Hepatocyte (in vitro differentiated cells): ENCODE data around the gene HS3ST5. TPM values are rescaled to one million over a fixed set of nuclear protein-coding genes. Genes with fewer than 3 reads are reported as not detected.

ENCODE experiments used
- DNase-seq: peaks from one replicate; pipeline ENCODE4 v3.0.0-alpha.2; 2016; ENCODE audit warnings: low spot score
- H2AFZ ChIP-seq: fragments of 200-600 bp; sonication (generic); 2 replicates; pipeline ENCODE4 v1.6.0; 2016; ENCODE audit warnings: antibody characterized with exemption, mild to moderate bottlenecking
- H3K27ac ChIP-seq: fragments of 200-600 bp; sonication (generic); 2 replicates; pipeline ENCODE4 v1.5.1; 2016; ENCODE audit warnings: mild to moderate bottlenecking
- H3K27me3 ChIP-seq: fragments of 200-600 bp; sonication (generic); 2 replicates; pipeline ENCODE4 v1.6.1; 2016
- H3K36me3 ChIP-seq: fragments of 200-600 bp; sonication (generic); replicated peaks from 2 replicates; pipeline ENCODE4 v1.5.1; 2016; ENCODE audit warnings: low read depth; ENCODE audit not compliant: insufficient read depth
- H3K4me1 ChIP-seq: fragments of 200-600 bp; sonication (generic); 2 replicates; pipeline ENCODE4 v1.5.1; 2016; ENCODE audit warnings: mild to moderate bottlenecking, moderate library complexity; ENCODE audit not compliant: insufficient read depth
- H3K4me2 ChIP-seq: fragments of 200-600 bp; sonication (generic); 2 replicates; pipeline ENCODE4 v1.6.0; 2016
- H3K4me3 ChIP-seq: fragments of 200-600 bp; sonication (generic); 2 replicates; pipeline ENCODE4 v1.5.1; 2016; ENCODE audit warnings: mild to moderate bottlenecking
- H3K79me2 ChIP-seq: fragments of 200-600 bp; sonication (generic); 2 replicates; pipeline ENCODE4 v1.6.0; 2017; ENCODE audit warnings: mild to moderate bottlenecking
- H3K9me2 ChIP-seq: fragments of 200-600 bp; sonication (generic); replicated peaks from 2 replicates; pipeline ENCODE4 v1.6.0; 2017; ENCODE audit warnings: mild to moderate bottlenecking; ENCODE audit not compliant: insufficient read depth
- H3K9me3 ChIP-seq: fragments of 200-600 bp; sonication (generic); 2 replicates; pipeline ENCODE4 v1.5.1; 2016; ENCODE audit warnings: low read depth, mild to moderate bottlenecking
- H4K20me1 ChIP-seq: fragments of 200-600 bp; sonication (generic); 2 replicates; pipeline ENCODE4 v1.6.0; 2016; ENCODE audit warnings: mild to moderate bottlenecking; ENCODE audit not compliant: insufficient read depth, poor library complexity, severe bottlenecking
- CTCF ChIP-seq: fragments of 200-600 bp; sonication (generic); IDR thresholded peaks from 2 replicates; pipeline ENCODE4 v1.5.1; 2016; ENCODE audit warnings: antibody characterized with exemption, mild to moderate bottlenecking; ENCODE audit not compliant: poor library complexity
- EZH2 ChIP-seq: fragments of 200-600 bp; sonication (generic); IDR thresholded peaks from 2 replicates; pipeline ENCODE4 v1.6.1; 2016; ENCODE audit warnings: antibody characterized with exemption, mild to moderate bottlenecking, borderline replicate concordance
- EZH2phosphoT487 ChIP-seq: fragments of 200-600 bp; sonication (generic); IDR thresholded peaks from one replicate; pipeline ENCODE4 v1.6.1; 2018; ENCODE audit warnings: antibody characterized with exemption, mild to moderate bottlenecking, low read depth, moderate library complexity; ENCODE audit not compliant: unreplicated experiment, severe bottlenecking
- WGBS: methylation state at CpG from one replicate; pipeline ENCODE4 v1.1.6; 2016; ENCODE audit warnings: low lambda C conversion rate; ENCODE audit errors: missing lambda C conversion rate; 5-methylcytosine and 5-hydroxymethylcytosine counted together
- polyA plus RNA-seq: library from polyadenylated mRNA; unstranded; fragments of >200 nt; fragmentation: Nextera tagmentation; extraction: Ambion mirVana; gene quantifications from 2 replicates; pipeline ENCODE4 v1.2.1, GENCODE V29; 2016
- total RNA-seq: library from RNA; depleted of rRNA; stranded (reverse); fragments of >200 nt; gene quantifications from 2 replicates; pipeline ENCODE4 v1.2.3, GENCODE V29; 2014

HS3ST5 gene
- total and polyA plus RNA-seq, 2 experiments from 2014 or later, result 0.73 to 1.4 TPM

- H3K79me2 ChIP-seq, result no peaks in the 10 kb centered on the region
- H3K4me2 ChIP-seq, result no peak overlapping the region
- no peak overlapping the region for H3K4me3 ChIP-seq
- no peak for TF ChIP-seq EZH2
- no peaks in the 10 kb centered on the region for H3K27me3 ChIP-seq
- no peaks in the 10 kb centered on the region for H3K9me2 ChIP-seq
- WGBS, result 58% methylated on average over 7 of the region's 7 CpGs
- H3K27ac ChIP-seq, result no peak overlapping the region
- no peaks in the 10 kb centered on the region for H3K9me3 ChIP-seq
- DNase-seq, result no peak
- H3K36me3 ChIP-seq, result no peaks in the 10 kb centered on the region
- H4K20me1 ChIP-seq, result no peaks in the 10 kb centered on the region
- no peaks in the 10 kb centered on the region for H3K4me1 ChIP-seq
- no peak overlapping the region for H2AFZ ChIP-seq
Measured at GRCh38 chr6:114142258-114142657, 200.6 kb downstream of the HS3ST5 start.

- 52% methylated on average over 5 of the region's 5 CpGs for WGBS
- DNase-seq, result no peak
- Histone ChIP-seq H3K9me2 (no peaks in the 10 kb centered on the region), H3K9me3 (no peaks in the 10 kb centered on the region), H3K27ac (no peak overlapping the region), H3K36me3 (no peaks in the 10 kb centered on the region), H4K20me1 (no peaks in the 10 kb centered on the region), H3K4me2 (no peak overlapping the region), H3K79me2 (no peaks in the 10 kb centered on the region), H3K4me1 (no peaks in the 10 kb centered on the region), H3K4me3 (no peak overlapping the region), H3K27me3 (no peaks in the 10 kb centered on the region), H2AFZ (no peak overlapping the region)
- TF ChIP-seq EZH2, result no peak
- no peak for TF ChIP-seq EZH2phosphoT487
- no peak for TF ChIP-seq CTCF
Measured at GRCh38 chr6:114140416-114140815, 202.4 kb downstream of the HS3ST5 start.

- TF ChIP-seq EZH2 (no peak), CTCF (no peak), EZH2phosphoT487 (no peak)
- no peak overlapping the region for H3K4me3 ChIP-seq
- 97% methylated on average over 4 of the region's 4 CpGs for WGBS
Measured at GRCh38 chr6:114138577-114139248, 204.1 kb downstream of the HS3ST5 start.

GRCh38 chr6:114135363-114135971 lies 207.4 kb downstream of the HS3ST5 start:
- H3K4me2 ChIP-seq, result no peak overlapping the region
- no peak overlapping the region for H3K4me3 ChIP-seq
- WGBS, result 64% methylated on average over 5 of the region's 5 CpGs
- H3K9me2 ChIP-seq, result no peaks in the 10 kb centered on the region
- H2AFZ ChIP-seq, result no peak overlapping the region
- H3K79me2 ChIP-seq, result no peaks in the 10 kb centered on the region
- H3K27me3 ChIP-seq, result no peaks in the 10 kb centered on the region
- DNase-seq, result no peak
- H3K4me1 ChIP-seq, result no peaks in the 10 kb centered on the region
- no peaks in the 10 kb centered on the region for H4K20me1 ChIP-seq
- H3K36me3 ChIP-seq, result no peaks in the 10 kb centered on the region
- no peak overlapping the region for H3K27ac ChIP-seq
- TF ChIP-seq CTCF (no peak), EZH2phosphoT487 (no peak), EZH2 (no peak)
- H3K9me3 ChIP-seq, result no peaks in the 10 kb centered on the region

More at GRCh38 chr6:114138577-114139248, 204.1 kb downstream of the HS3ST5 start:
- H3K9me2 ChIP-seq, result no peaks in the 10 kb centered on the region
- H3K9me3 ChIP-seq, result no peaks in the 10 kb centered on the region
- no peak overlapping the region for H3K27ac ChIP-seq
- DNase-seq, result no peak
- H4K20me1 ChIP-seq, result no peaks in the 10 kb centered on the region
- no peak overlapping the region for H3K4me2 ChIP-seq
- no peaks in the 10 kb centered on the region for H3K4me1 ChIP-seq
- H3K79me2 ChIP-seq, result no peaks in the 10 kb centered on the region
- no peaks in the 10 kb centered on the region for H3K36me3 ChIP-seq
- H3K27me3 ChIP-seq, result no peaks in the 10 kb centered on the region
- no peak overlapping the region for H2AFZ ChIP-seq
